HG02943 (cell line): ENCODE data around the gene CTIF.

Source experiments
- ATAC-seq: cut with Tn5 transposase; IDR thresholded peaks from one replicate; pipeline ENCODE4 v1.9.1; 2021; ENCODE audit warnings: mild to moderate bottlenecking, low read depth, moderate library complexity; ENCODE audit not compliant: unreplicated experiment

CTIF gene

GRCh38 chr18:48736321-48737260 lies 197.8 kb downstream of the CTIF start:
- no peak for ATAC-seq

DNA sequence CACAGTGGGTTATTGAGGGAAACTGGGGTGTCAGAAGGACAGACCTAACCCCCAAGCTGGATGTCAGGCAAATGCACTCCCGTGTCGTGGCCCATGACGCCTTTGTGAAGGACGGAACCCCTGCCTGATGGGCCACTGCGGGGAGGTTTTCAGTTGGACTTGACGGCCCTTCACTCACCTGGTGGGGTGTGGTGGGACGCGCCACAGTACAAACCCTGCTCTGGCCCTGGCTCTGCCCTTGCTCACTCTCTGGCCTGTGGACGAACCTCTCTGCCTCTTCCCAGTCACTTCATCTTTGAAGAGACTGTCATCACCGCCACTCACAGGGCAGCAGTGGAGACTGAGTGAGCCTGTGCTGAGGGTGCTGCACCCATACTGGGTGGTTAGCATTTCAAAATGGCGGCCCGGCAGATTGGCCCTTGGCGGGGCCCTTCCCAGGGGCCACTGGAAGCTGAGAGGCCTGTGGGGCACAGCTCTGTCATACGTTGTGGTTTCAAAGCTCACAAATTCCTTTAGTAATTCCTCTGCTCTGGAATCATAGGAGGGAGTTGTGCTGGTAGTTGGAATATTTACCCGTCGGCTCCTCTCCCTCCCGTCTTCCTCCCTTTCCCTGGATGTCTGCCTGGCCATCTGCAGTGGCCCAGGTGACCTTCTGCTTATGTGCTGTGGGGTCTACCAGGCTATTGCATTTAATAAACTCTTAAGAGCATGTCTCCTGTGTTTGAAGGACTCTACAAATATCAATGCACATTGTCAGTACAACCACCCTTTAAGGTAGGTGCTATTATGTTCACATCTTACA lies 200.6 kb downstream of the CTIF start:
- no peak for ATAC-seq

DNA sequence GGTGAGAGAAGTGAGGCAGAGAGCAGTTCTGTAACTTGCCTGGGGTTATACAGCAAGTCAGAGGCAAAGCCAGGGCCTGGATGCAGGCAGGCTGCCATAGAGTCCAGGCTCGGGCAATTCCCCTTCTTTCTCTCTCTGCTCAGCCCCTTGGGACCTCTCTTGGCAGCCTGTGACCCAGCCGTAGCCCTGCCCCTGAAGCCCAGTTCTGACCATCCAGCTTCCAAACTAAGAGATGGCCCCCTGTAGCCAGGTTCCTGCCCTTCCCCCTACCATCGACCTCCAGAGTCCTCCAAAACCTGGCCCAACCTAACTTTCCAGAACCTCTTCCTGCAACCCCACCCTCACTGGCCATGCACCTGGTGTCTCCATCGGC lies 201.2 kb downstream of the CTIF start:
- ATAC-seq = no peak

DNA sequence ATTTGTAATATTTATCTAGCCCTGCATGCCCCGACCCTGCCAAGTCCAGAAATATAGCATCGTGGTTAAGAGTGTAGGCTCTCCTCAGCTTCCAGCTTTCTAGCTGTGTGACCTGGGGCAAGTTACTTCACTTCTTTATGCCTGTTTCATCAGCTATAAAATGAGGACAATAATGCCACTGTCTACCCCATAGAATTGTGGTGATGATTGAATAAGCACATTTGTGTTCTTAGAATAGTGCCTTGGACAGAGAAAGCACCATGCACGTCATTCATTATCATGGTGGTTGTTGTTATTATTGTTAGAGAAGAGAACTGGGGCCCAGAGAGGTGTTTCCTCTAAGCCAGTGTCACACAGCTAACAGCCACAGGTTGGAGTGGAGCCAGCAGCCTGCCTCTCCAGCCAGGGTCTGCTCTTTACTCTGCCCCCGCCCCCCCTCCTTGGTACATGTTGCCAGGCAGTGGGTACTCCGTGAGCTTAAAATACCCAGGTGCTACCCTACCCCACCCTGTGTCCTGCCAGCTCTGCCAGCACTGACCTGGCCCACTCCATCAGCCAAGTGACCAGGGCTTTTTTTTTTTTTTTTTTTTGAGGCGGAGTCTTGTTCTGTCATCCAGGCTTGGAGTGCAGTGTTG lies 202.1 kb downstream of the CTIF start:
- no peak for ATAC-seq

GRCh38 chr18:48741866-48742265 lies 203.0 kb downstream of the CTIF start:
- ATAC-seq = no peak

DNA sequence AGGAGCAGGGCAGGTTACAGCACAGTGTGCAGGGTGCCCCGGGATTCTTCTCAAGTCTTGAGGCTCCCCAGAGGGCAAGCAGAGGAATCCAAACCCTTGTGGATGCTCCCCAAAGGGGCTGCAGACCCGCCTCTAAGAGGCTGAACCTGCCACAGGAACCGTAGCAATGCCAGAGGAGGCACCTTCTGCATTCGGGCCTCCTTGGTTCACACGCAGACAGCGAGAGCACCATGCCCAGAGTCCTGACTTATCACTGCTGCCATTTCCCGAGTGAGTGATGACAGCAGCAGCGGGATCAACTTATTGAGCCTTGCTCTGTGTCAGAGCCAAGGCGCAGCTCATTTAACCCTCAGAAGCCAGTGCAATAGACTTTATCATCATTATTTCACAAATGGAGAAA lies 203.5 kb downstream of the CTIF start:
- no peak for ATAC-seq

DNA sequence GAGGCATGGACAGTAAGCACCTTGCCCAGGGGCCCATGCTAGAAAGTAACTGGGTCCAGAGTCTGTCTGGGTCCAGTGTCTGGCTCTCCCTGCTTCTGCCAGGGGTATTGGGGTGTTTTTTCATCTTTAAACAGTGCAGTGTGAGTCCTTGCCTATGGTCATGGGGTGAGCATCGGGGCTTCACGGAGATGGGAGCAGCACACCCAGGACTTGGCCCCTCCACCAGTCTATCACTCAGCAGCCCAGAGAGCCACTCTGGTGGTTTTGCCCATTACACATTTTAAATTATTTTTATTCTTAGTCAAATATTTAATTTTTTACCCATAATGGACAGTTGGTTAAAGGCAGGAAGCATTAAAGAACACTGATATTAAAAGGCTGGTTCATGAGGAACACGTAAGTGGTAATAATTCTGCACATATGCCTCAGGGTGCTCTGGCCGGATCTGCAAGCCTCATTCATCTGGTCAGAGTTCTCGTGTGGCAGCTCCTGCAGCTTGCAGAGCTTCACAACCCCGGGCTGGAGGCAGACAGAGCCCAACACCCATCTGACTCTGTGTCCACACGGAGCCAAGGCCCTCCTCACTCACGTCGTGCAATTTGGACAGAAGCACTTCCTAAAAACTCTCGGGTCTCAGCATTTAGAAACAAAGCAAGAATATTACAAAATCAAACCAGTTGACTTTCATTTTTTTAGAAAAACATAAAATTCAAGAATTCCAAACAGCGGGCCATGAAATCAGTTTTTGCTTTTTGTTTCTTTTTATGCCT lies 204.1 kb downstream of the CTIF start:
- no peak for ATAC-seq

DNA sequence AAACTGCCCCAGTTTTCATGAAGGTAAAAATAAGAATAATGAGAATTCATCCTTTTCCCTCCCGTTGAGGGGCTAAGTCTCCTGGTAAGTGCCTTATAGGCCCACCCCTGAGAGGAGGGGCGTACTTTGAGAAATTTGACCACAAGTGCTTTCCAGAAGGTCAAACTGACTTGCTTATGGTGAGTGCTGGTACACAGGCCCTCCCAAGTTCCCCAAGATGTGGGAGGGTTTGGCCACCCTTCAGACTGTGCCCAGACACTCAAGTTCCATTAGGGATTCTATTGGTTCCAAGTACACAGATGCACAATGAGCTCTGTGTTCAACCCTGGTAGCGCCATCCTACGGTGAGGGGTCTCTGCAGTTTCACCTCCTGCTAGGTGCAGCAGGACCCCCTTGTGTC lies 205.1 kb downstream of the CTIF start:
- ATAC-seq = no peak

GRCh38 chr18:48745293-48745692 lies 206.5 kb downstream of the CTIF start:
- no peak for ATAC-seq

GRCh38 chr18:48749768-48750167 lies 210.9 kb downstream of the CTIF start:
- ATAC-seq = no peak

DNA sequence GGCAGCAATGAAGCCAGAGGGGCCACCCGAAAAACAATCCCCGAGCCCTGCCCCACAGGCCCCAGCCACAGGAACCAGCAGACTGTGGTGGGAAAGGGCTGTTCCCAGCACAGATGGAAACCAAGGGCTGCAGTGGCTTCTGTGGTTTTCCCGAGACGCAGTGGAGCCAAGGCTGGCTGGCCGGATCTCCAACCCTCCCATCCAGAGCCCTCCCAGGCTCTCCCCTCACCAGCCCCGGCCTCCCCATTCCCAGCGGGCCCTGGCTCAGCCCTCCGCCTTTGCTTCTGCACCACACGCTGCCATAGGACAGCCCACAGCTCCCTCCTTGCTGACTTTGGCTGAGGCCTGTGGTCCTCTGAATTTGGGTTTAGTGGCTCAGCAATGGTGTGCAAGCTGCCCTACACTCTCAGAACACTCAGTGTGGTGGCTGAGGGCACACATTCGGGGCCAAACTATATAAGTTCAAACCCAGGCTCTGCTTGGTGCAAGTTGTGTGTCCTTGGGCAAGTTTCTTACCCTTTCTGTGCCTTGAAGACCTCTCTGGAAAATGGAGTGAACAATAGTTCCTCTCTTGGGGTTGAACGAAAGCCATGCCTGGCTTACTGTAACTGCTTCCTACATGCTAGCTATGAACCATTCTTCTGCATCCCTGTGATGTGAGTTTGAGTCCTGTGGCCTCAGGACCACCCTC lies 211.8 kb downstream of the CTIF start:
- ATAC-seq = no peak

DNA sequence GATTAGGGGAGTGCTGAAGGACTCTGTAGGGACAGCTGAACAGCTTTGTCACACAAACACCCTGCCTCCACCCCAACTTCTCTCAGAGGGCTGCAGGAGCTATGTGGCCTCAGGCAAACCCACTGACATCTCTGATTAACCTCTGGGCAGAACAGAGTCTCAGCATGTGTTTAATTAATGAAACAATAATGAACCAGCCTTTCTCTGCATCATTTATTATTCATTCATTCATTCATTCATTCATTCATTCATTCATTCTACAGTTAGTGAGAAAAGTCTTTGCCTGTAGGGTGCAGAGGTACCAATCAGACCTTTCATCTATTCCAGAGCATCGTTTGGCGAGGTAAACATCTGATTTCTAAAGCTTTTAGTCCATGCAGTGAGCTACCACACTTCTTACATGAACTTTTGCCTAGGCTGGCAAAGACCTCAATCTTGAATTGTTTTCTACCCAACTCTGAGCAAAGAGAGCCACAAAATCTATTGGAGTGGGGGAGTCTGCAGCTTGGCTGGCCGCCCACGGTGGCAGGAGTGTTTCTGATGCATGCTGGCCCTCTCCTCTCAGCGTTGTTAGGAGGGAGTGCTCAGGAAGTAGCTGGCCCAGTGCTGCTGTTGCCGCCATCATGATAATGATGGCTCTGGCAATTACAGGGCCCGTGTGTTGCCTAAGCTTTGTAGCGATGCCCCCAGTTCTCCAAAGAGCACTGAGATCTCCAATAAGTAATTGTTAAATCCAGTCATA lies 213.1 kb downstream of the CTIF start:
- no peak for ATAC-seq

- ATAC-seq = no peak
These were observed 213.6 kb downstream of the CTIF start for GRCh38 chr18:48752478-48752877.

DNA sequence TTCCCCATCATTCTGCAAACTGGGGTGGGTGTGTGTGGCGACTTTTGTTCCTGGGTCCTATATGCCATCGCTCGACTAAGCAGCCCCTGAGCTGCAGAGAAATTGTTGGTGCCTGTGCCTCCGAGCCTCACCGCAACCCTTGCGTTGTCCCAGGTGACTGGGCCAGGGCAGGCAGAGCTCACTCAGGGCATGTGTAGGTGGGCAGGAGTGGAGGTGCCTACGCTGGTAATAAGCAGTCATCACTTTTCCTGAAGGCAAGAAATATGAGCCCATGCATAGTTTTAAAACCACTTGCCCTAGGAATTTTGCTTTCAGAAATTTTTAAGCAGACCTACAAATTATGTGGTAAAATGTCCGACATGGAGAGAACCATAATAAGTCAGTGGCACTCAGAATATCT lies 214.1 kb downstream of the CTIF start:
- ATAC-seq = no peak

GRCh38 chr18:48753691-48754090 lies 214.9 kb downstream of the CTIF start:
- ATAC-seq = no peak

DNA sequence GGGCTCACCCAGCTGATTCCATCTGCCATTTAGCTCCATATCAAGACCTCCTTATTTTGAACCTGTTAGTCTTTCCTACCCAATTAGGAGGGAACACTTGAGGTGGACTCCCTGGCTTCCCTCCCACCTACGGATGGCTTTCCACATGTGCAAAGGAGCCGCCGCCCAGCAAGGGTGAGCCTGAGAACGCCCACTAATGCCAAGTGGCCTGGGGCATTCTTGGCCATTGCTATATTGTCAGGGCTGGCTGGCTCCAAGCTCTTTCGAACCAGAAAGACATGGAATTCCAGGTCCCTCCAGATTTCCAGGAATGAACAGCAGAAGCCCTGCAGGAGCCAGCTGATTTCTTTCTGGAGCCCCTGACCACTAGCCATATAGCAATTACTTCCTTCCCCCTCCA lies 215.7 kb downstream of the CTIF start:
- ATAC-seq = no peak

- no peak for ATAC-seq
These were observed 216.2 kb downstream of the CTIF start for GRCh38 chr18:48754993-48755473.

DNA sequence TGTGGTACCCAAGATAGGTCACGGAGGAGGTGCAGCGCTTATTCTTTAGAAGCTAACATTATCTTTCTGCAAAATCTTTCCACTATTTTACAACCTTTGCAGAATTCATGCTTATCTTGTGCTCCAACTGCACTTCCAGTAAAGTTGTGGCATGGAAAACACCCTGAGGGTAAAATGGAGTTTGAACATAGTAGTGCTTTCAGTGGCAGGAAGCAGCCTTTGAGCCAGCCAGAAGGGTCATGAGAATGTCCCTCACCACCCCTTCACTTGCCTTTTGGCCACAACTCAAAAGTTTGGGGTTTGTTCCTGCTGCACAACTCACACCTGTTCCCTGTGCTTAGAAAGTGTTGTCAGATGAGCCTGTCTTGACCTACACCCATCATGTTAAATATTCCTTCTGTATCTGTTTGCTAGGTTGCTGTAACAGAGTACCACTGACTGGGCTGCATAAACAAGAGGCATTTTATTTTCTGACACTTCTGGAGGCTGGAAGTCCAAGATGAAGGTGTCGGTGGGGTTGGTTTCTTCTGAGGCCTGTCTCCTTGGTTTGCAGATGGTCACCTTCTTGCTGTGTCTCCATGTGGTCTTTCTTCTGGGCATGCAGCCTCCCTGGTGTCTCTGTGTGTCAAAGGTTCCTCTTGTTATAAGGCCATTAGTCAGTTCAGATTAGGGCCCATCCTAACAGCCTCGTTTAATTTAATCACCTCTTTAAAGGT lies 217.8 kb downstream of the CTIF start:
- no peak for ATAC-seq
